ENCODE data around the gene CNTNAP2.

Gene CNTNAP2

GRCh38 chr7:147861058-147861716, 1744.6 kb downstream of the CNTNAP2 start:
- Histone ChIP-seq H3K27me3 (ENCODE audit: control insufficient read depth, insufficient read depth, low read length) (no peaks in the 10 kb centered on the region), H3K36me3 (ENCODE audit: control insufficient read depth, low read depth, low read length) (no peaks in the 10 kb centered on the region), H3K9me3 (ENCODE audit: control insufficient read depth, low read depth, low read length) (no peaks in the 10 kb centered on the region), H3K27ac (ENCODE audit: low read length) (no peak overlapping the region), H3K4me1 (ENCODE audit: control insufficient read depth, low read depth, low read length) (no peaks in the 10 kb centered on the region), H3K9ac (ENCODE audit: low read length) (no peak overlapping the region), H3K4me3 (ENCODE audit: low read length) (no peak overlapping the region)

GRCh38 chr7:147861945-147862344, 1745.3 kb downstream of the CNTNAP2 start:
- Histone ChIP-seq H3K4me1 (ENCODE audit: control insufficient read depth, low read depth, low read length) (no peaks in the 10 kb centered on the region), H3K27me3 (ENCODE audit: control insufficient read depth, insufficient read depth, low read length) (no peaks in the 10 kb centered on the region), H3K27ac (ENCODE audit: low read length) (no peak overlapping the region), H3K36me3 (ENCODE audit: control insufficient read depth, low read depth, low read length) (no peaks in the 10 kb centered on the region), H3K9me3 (ENCODE audit: control insufficient read depth, low read depth, low read length) (no peaks in the 10 kb centered on the region), H3K4me3 (ENCODE audit: low read length) (no peak overlapping the region), H3K9ac (ENCODE audit: low read length) (no peak overlapping the region)

DNA sequence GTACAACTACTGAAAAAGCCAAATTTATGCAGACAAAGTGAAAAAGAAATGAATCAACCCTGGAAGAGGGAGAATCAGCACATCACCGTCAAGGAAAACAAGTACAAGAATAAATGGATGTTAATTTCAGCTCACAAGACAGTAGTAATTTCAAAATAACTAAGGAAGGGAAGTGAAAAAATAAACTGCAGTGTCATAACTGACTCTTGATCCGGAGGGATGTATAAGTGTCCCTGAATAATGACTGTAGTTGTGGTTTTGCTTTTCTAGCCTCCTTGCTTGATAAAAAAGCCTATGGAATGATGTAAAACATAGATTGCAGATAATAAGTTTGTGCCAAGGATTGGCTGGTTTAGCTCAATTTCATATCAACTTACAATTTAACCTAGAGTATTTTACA, 1752.9 kb downstream of the CNTNAP2 start:
- Histone ChIP-seq H3K27me3 (ENCODE audit: control insufficient read depth, insufficient read depth, low read length) (no peaks in the 10 kb centered on the region), H3K27ac (ENCODE audit: low read length) (no peak overlapping the region), H3K4me1 (ENCODE audit: control insufficient read depth, low read depth, low read length) (no peaks in the 10 kb centered on the region), H3K9me3 (ENCODE audit: control insufficient read depth, low read depth, low read length) (no peaks in the 10 kb centered on the region), H3K4me3 (ENCODE audit: low read length) (no peak overlapping the region), H3K36me3 (ENCODE audit: control insufficient read depth, low read depth, low read length) (no peaks in the 10 kb centered on the region), H3K9ac (ENCODE audit: low read length) (no peak overlapping the region)

DNA sequence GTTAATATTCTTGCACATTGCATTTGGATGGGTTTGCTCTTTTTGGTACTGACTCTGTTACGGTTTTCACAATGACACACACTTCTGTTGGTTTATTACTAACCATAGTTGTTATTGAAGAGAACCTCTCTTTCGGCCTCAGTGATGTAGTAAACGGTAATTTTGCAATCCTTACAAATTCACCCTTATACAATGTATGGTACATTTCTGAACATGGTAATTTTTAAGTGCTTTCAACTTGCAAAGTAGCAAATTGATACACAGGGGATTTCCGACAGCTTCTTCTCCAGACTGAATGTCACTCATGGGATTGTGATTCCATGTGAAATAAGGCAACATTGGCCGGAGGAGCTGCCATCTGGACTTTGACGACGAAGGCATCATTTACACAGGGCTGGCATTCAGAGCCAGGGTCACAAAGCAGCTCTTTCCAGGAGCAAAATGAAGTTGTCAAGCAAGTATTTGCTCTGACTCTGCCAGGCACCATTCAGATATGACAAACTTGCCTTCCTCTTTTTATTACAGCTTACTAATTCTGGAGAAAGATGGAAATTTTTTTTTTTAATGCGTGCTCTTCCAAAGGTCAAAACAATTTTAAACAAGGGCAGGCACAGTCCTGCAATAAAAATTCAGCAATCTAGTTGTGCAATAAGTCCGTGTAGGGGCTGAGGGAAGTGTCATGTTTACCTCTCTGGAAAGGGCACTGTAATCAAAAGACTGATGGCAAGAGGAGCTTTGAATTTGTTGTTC, 1762.5 kb downstream of the CNTNAP2 start:
- Histone ChIP-seq H3K4me3 (ENCODE audit: low read length) (no peak overlapping the region), H3K9me3 (ENCODE audit: control insufficient read depth, low read depth, low read length) (no peaks in the 10 kb centered on the region), H3K4me1 (ENCODE audit: control insufficient read depth, low read depth, low read length) (no peaks in the 10 kb centered on the region), H3K27me3 (ENCODE audit: control insufficient read depth, insufficient read depth, low read length) (no peaks in the 10 kb centered on the region), H3K36me3 (ENCODE audit: control insufficient read depth, low read depth, low read length) (no peaks in the 10 kb centered on the region), H3K9ac (ENCODE audit: low read length) (no peak overlapping the region), H3K27ac (ENCODE audit: low read length) (no peak overlapping the region)

GRCh38 chr7:147885869-147886268, 1769.3 kb downstream of the CNTNAP2 start:
- H3K36me3 ChIP-seq (ENCODE audit: control insufficient read depth, low read depth, low read length): no peaks in the 10 kb centered on the region
- H3K9me3 ChIP-seq (ENCODE audit: control insufficient read depth, low read depth, low read length): no peaks in the 10 kb centered on the region
- no peak overlapping the region for H3K9ac ChIP-seq (ENCODE audit: low read length)
- no peak overlapping the region for H3K4me3 ChIP-seq (ENCODE audit: low read length)
- no peaks in the 10 kb centered on the region for H3K4me1 ChIP-seq (ENCODE audit: control insufficient read depth, low read depth, low read length)
- no peak overlapping the region for H3K27ac ChIP-seq (ENCODE audit: low read length)
- H3K27me3 ChIP-seq (ENCODE audit: control insufficient read depth, insufficient read depth, low read length): no peaks in the 10 kb centered on the region

- Histone ChIP-seq H3K27me3 (ENCODE audit: control insufficient read depth, insufficient read depth, low read length) (no peaks in the 10 kb centered on the region), H3K4me3 (ENCODE audit: low read length) (no peak overlapping the region), H3K4me1 (ENCODE audit: control insufficient read depth, low read depth, low read length) (peaks cover 16% of the 10 kb centered on the region), H3K9me3 (ENCODE audit: control insufficient read depth, low read depth, low read length) (no peaks in the 10 kb centered on the region), H3K9ac (ENCODE audit: low read length) (no peak overlapping the region), H3K36me3 (ENCODE audit: control insufficient read depth, low read depth, low read length) (no peaks in the 10 kb centered on the region), H3K27ac (ENCODE audit: low read length) (no peak overlapping the region)
Measured at GRCh38 chr7:147894271-147894670, 1777.7 kb downstream of the CNTNAP2 start.

- no peaks in the 10 kb centered on the region for H3K36me3 ChIP-seq (ENCODE audit: control insufficient read depth, low read depth, low read length)
- no peak overlapping the region for H3K4me3 ChIP-seq (ENCODE audit: low read length)
Measured at GRCh38 chr7:147896121-147896520, 1779.5 kb downstream of the CNTNAP2 start.

DNA sequence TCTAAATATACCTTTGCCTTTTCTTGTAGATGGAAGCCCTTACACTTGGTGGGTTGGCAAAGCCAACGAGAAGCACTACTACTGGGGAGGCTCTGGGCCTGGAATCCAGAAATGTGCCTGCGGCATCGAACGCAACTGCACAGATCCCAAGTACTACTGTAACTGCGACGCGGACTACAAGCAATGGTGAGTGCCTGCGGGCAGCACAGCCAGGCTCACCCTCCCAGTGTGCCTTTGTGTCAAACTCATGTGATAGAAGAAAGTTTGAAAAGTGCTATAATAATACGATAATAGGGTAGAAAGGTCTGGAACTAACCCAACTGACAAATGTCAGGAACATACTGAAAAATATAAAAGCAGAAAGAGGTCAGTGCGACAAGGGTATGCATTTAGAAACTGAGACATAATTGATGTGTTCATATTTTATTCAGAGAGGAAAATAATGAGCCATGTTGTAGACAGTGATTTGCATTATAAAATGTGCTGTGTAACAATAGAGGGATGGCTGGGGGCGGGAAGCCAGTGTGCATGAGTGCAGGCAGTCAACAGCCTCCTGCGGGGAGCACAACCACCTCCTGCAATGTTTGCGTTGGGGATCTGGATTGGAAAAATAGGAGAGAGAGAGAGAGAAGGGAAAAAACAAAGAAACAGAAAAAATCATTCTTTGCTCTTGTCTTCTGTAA, 1787.1 kb downstream of the CNTNAP2 start:
- Histone ChIP-seq H3K9ac (ENCODE audit: low read length) (no peak overlapping the region), H3K27ac (ENCODE audit: low read length) (no peak overlapping the region), H3K36me3 (ENCODE audit: control insufficient read depth, low read depth, low read length) (no peaks in the 10 kb centered on the region), H3K27me3 (ENCODE audit: control insufficient read depth, insufficient read depth, low read length) (no peaks in the 10 kb centered on the region), H3K9me3 (ENCODE audit: control insufficient read depth, low read depth, low read length) (no peaks in the 10 kb centered on the region), H3K4me3 (ENCODE audit: low read length) (no peak overlapping the region), H3K4me1 (ENCODE audit: control insufficient read depth, low read depth, low read length) (peaks cover 8% of the 10 kb centered on the region)

More at GRCh38 chr7:147896121-147896520, 1779.5 kb downstream of the CNTNAP2 start:
- Histone ChIP-seq H3K4me1 (ENCODE audit: control insufficient read depth, low read depth, low read length) (peaks cover 16% of the 10 kb centered on the region), H3K27ac (ENCODE audit: low read length) (no peak overlapping the region), H3K9me3 (ENCODE audit: control insufficient read depth, low read depth, low read length) (no peaks in the 10 kb centered on the region), H3K27me3 (ENCODE audit: control insufficient read depth, insufficient read depth, low read length) (no peaks in the 10 kb centered on the region), H3K9ac (ENCODE audit: low read length) (no peak overlapping the region)

- Histone ChIP-seq H3K4me3 (ENCODE audit: low read length) (no peak overlapping the region), H3K27me3 (ENCODE audit: control insufficient read depth, insufficient read depth, low read length) (no peaks in the 10 kb centered on the region), H3K27ac (ENCODE audit: low read length) (no peak overlapping the region), H3K9me3 (ENCODE audit: control insufficient read depth, low read depth, low read length) (no peaks in the 10 kb centered on the region), H3K9ac (ENCODE audit: low read length) (no peak overlapping the region), H3K36me3 (ENCODE audit: control insufficient read depth, low read depth, low read length) (no peaks in the 10 kb centered on the region), H3K4me1 (ENCODE audit: control insufficient read depth, low read depth, low read length) (peaks cover 10% of the 10 kb centered on the region)
Measured at GRCh38 chr7:147904219-147904576, 1787.6 kb downstream of the CNTNAP2 start.

DNA sequence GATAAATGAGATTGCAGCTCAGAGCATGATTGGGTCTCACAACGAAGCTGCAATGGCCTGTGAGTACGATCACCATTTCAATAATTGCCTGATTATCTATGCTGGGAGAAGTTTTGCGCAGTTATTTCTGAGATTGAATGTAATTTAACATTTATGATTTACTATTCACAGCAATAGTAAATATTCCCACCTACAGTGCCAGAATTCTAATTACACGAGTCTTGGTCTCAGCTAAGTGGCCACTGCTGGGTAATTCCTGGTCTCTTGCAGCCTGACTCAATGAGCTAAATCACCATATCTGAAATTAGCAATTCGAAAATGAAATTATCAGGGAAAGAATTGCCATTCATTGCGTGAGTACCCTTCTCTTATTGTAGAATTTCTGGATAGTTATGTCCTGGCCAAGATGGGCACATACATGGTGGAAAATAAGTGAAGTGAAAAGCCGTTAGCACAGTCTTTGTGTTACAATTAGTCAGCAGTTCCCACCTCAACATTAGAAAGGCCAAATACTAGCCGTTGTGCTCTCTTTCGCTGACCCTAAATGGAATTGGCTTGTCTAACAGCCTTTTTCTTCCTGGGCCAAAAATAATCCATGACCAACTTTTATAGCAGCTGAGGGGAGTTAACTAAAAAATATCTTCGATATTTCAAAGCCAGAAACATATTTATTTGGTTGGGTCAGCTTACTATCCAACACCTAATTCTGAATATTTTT, 1793.0 kb downstream of the CNTNAP2 start:
- H3K4me1 ChIP-seq (ENCODE audit: control insufficient read depth, low read depth, low read length): peaks cover 9% of the 10 kb centered on the region
- H3K9ac ChIP-seq (ENCODE audit: low read length): no peak overlapping the region
- H3K36me3 ChIP-seq (ENCODE audit: control insufficient read depth, low read depth, low read length): no peaks in the 10 kb centered on the region
- no peaks in the 10 kb centered on the region for H3K9me3 ChIP-seq (ENCODE audit: control insufficient read depth, low read depth, low read length)
- H3K27ac ChIP-seq (ENCODE audit: low read length): no peak overlapping the region
- no peak overlapping the region for H3K4me3 ChIP-seq (ENCODE audit: low read length)
- H3K27me3 ChIP-seq (ENCODE audit: control insufficient read depth, insufficient read depth, low read length): no peaks in the 10 kb centered on the region

- no peaks in the 10 kb centered on the region for H3K9me3 ChIP-seq (ENCODE audit: control insufficient read depth, low read depth, low read length)
- H3K4me3 ChIP-seq (ENCODE audit: low read length): no peak overlapping the region
- H3K9ac ChIP-seq (ENCODE audit: low read length): no peak overlapping the region
- no peaks in the 10 kb centered on the region for H3K27me3 ChIP-seq (ENCODE audit: control insufficient read depth, insufficient read depth, low read length)
- H3K36me3 ChIP-seq (ENCODE audit: control insufficient read depth, low read depth, low read length): no peaks in the 10 kb centered on the region
- no peak overlapping the region for H3K27ac ChIP-seq (ENCODE audit: low read length)
- peaks cover 18% of the 10 kb centered on the region for H3K4me1 ChIP-seq (ENCODE audit: control insufficient read depth, low read depth, low read length)
Measured at GRCh38 chr7:147911201-147911601, 1794.6 kb downstream of the CNTNAP2 start.
